Endothelial cell of umbilical vein (primary cell): Measurements from ENCODE around the gene DNAJB1. TPM values are rescaled to one million over a fixed set of nuclear protein-coding genes. Genes with fewer than 3 reads are reported as not detected.

Experiments
- BruUV-seq: library from RNA; stranded (reverse); fragments of 400-500 nt; replicated peaks from 2 replicates; lab custom pipeline; 2021; lab: Mats Ljungman, UMichigan
- CTCF ChIA-PET: fragments of 300-600, 350-600 bp; sonication (Branson Sonifier 250); formaldehyde crosslinking; loops from one replicate; lab custom pipeline; 2021; ENCODE audit warnings: antibody characterized with exemption, inconsistent platforms; lab: Charles Lee
- POLR2A ChIA-PET: fragments of 300-600, 350-600 bp; sonication (Branson Sonifier 250); formaldehyde crosslinking; loops from one replicate; lab custom pipeline; 2021; ENCODE audit warnings: antibody characterized with exemption, inconsistent platforms; lab: Charles Lee
- DNase-seq: peaks from one replicate; pipeline ENCODE4 v3.0.0-alpha.2; 2011; ENCODE audit warnings: low read depth, low spot score
- FAIRE-seq: peaks from 2 replicates; lab custom pipeline; 2011; peaks lifted over from hg19 to GRCh38; lab: Jason Lieb, UNC
- H2AFZ ChIP-seq: 2 replicates; pipeline ENCODE4 v1.6.0; 2012; ENCODE audit warnings: low read depth, low read length, control low read depth, inconsistent platforms
- H3K27ac ChIP-seq: 2 replicates; pipeline ENCODE4 v1.5.1; 2011; ENCODE audit warnings: low read depth, mild to moderate bottlenecking, control low read depth, low read length, moderate library complexity; ENCODE audit not compliant: insufficient read depth
- H3K27me3 ChIP-seq, 2 experiments: 2 replicates each; pipeline versions ENCODE4 v1.6.0 to v1.6.1; 2011; ENCODE audit warnings: low read length in 2 of 2, mixed read lengths in 1 of 2; ENCODE audit not compliant: control insufficient read depth in 2 of 2, insufficient read depth in 2 of 2
- H3K36me3 ChIP-seq, 2 experiments: 2 replicates in 1 of 2; 3 replicates in 1 of 2; pipeline ENCODE4 v1.5.1; 2011; ENCODE audit warnings: low read length in 2 of 2, mild to moderate bottlenecking in 1 of 2, moderate library complexity in 1 of 2; ENCODE audit not compliant: control insufficient read depth in 2 of 2, insufficient read depth in 2 of 2; ENCODE audit errors: extremely low read depth in 1 of 2
- H3K4me1 ChIP-seq: 3 replicates; pipeline ENCODE4 v1.5.1; 2011; ENCODE audit warnings: mild to moderate bottlenecking, low read length; ENCODE audit not compliant: control insufficient read depth, insufficient read depth; ENCODE audit errors: extremely low read depth
- H3K4me2 ChIP-seq: 2 replicates; pipeline ENCODE4 v1.6.1; 2011; ENCODE audit warnings: low read length, control low read depth, mixed read lengths; ENCODE audit not compliant: insufficient read depth
- H3K4me3 ChIP-seq, 3 experiments: fragments of 200-600 bp in 1 of 3; sonication (generic), shearing (Covaris generic) in 1 of 3; replicated peaks in 1 of 3; 2 replicates each; pipeline ENCODE4 v1.5.1; 2011 to 2016; ENCODE audit warnings: control low read depth in 3 of 3, low read length in 3 of 3, mild to moderate bottlenecking in 2 of 3, inconsistent platforms in 1 of 3, low read depth in 1 of 3, moderate library complexity in 1 of 3; ENCODE audit not compliant: insufficient read depth in 1 of 3
- H3K79me2 ChIP-seq: 2 replicates; pipeline ENCODE4 v1.6.0; 2012; ENCODE audit warnings: low read length, inconsistent platforms; ENCODE audit not compliant: control insufficient read depth, insufficient read depth
- H3K9ac ChIP-seq: replicated peaks from 2 replicates; pipeline ENCODE3; 2011; ENCODE audit warnings: low read length, control low read depth; ENCODE audit not compliant: insufficient read depth; ENCODE audit errors: extremely low read depth
- H3K9me1 ChIP-seq: replicated peaks from 3 replicates; pipeline ENCODE4 v1.6.0; 2011; ENCODE audit warnings: mild to moderate bottlenecking, low read length; ENCODE audit not compliant: control insufficient read depth, insufficient read depth; ENCODE audit errors: extremely low read depth
- H3K9me3 ChIP-seq: replicated peaks from 2 replicates; pipeline ENCODE4 v1.5.1; 2012; ENCODE audit warnings: low read length, inconsistent platforms; ENCODE audit not compliant: control insufficient read depth, insufficient read depth
- H4K20me1 ChIP-seq: replicated peaks from 2 replicates; pipeline ENCODE3; 2011; ENCODE audit warnings: mild to moderate bottlenecking, low read length; ENCODE audit not compliant: control insufficient read depth, insufficient read depth; ENCODE audit errors: extremely low read depth
- CTCF ChIP-seq, 2 donors: IDR thresholded peaks; 1 replicate in 1 of 2; 2 replicates in 1 of 2; pipeline ENCODE4 v1.5.1; 2011; ENCODE audit warnings: low read length in 2 of 2, mild to moderate bottlenecking in 2 of 2, moderate library complexity in 2 of 2, control low read depth in 1 of 2, inconsistent platforms in 1 of 2, low read depth in 1 of 2; ENCODE audit not compliant: insufficient read depth in 1 of 2; ENCODE audit errors: extremely low read depth in 1 of 2
- EZH2 ChIP-seq: IDR thresholded peaks from 2 replicates; pipeline ENCODE4 v1.6.1; 2012; ENCODE audit warnings: borderline replicate concordance, low read depth, mild to moderate bottlenecking, moderate library complexity, low read length, inconsistent platforms; ENCODE audit not compliant: severe bottlenecking
- FOS ChIP-seq: IDR thresholded peaks from 2 replicates; pipeline ENCODE4 v1.6.1; 2011; ENCODE audit warnings: mild to moderate bottlenecking, low read length, moderate library complexity, borderline replicate concordance; ENCODE audit not compliant: insufficient read depth
- GATA2 ChIP-seq: IDR thresholded peaks from 2 replicates; pipeline ENCODE4 v1.7.0; 2011; ENCODE audit warnings: low read depth, mild to moderate bottlenecking, moderate library complexity, mixed read lengths, low read length; ENCODE audit not compliant: insufficient read length, insufficient read depth
- JUN ChIP-seq: IDR thresholded peaks from 2 replicates; pipeline ENCODE4 v1.6.1; 2011; ENCODE audit warnings: borderline replicate concordance, low read depth; ENCODE audit not compliant: insufficient read length, insufficient read depth
- MAX ChIP-seq: IDR thresholded peaks from 2 replicates; pipeline ENCODE4 v1.6.1; 2011; ENCODE audit not compliant: insufficient read depth, insufficient read length
- MYC ChIP-seq: IDR thresholded peaks from one replicate; pipeline ENCODE4 v1.6.1; 2011; ENCODE audit warnings: mild to moderate bottlenecking, low read depth, low read length
- POLR2AphosphoS5 ChIP-seq: IDR thresholded peaks from 2 replicates; pipeline ENCODE4 v1.6.1; 2012; ENCODE audit warnings: low read depth, mild to moderate bottlenecking, control low read depth, low read length, moderate library complexity; ENCODE audit not compliant: insufficient read depth
- dilution Hi-C: fragments of 300-500 bp; cut with MboI; formaldehyde crosslinking; loops from one replicate; pipeline ENCODE4 v1.15.0; 2019; ENCODE audit warnings: low sequenced_read_pairs; ENCODE audit not compliant: extremely low pct_ligation_motif_present
- intact Hi-C: fragments of 100-400 bp; cut with micrococcal nuclease; formaldehyde crosslinking; loops from one replicate; pipeline ENCODE4 v1.10.0; 2022
- polyA plus RNA-seq, 4 experiments: library from polyadenylated mRNA; depleted of rRNA in 3 of 4; stranded (reverse) in 3 of 4; unstranded in 1 of 4; fragments of >200 nt; gene quantifications; 2 replicates each; pipeline versions ENCODE4 v1.2.1 to v1.2.3, GENCODE V29; 2011 to 2012; ENCODE audit warnings: missing spikeins in 1 of 4
- total RNA-seq: library from RNA; stranded (reverse); gene quantifications from 2 replicates; pipeline ENCODE4 v1.2.3, GENCODE V29; 2021

The DNAJB1 gene
- total and polyA plus RNA-seq, 2 donors (not counting 3 experiments of a cell fraction or from before 2014, with no cell fraction given): 58.6 to 59.8 TPM

- H3K4me3 ChIP-seq: no peak within 1 kb of the TSS
- dilution Hi-C loops (no loop called here), intact Hi-C loops (loop anchor here (5.0 kb wide), 1 partner anchor 338 kb away; the partner anchor contains the start of gene ASF1B)
- H3K4me2 ChIP-seq: no peak within 1 kb of the TSS
- H3K79me2 ChIP-seq: no peaks in the 10 kb centered on the region
- H4K20me1 ChIP-seq: no peaks in the 10 kb centered on the region
- DNase-seq: no peak
- H3K9ac ChIP-seq: no peak within 1 kb of the TSS
- ChIA-PET POLR2A (no interaction called here), CTCF (interaction anchor here (0.6 to 1.0 kb wide), 7 partner anchors 9 to 210 kb away, joined by 3 to 9 read pairs (median 4); partner anchors contain the start of genes DNAJB1 and GIPC1)
- no peaks in the 10 kb centered on the region for H3K27me3 ChIP-seq
- BruUV-seq: no TSS peak
- H2AFZ ChIP-seq: no peak within 1 kb of the TSS
- H3K9me3 ChIP-seq: no peaks in the 10 kb centered on the region
- peak; percentile 80 for FAIRE-seq
- H3K36me3 ChIP-seq: peaks cover 3 to 15% of the 10 kb centered on the region in 2 experiments
- peaks cover 24% of the 10 kb centered on the region for H3K4me1 ChIP-seq
- no peak within 1 kb of the TSS for H3K27ac ChIP-seq
- peak; percentile 33 to 55 for TF ChIP-seq CTCF (IDR thresholded peaks at IDR 0.05; ENCODE audit: extremely low read depth in 1 of 2, insufficient read depth in 1 of 2, low read depth in 1 of 2, low read length in 2 of 2)
- no peak for TF ChIP-seq GATA2
- no peak for TF ChIP-seq POLR2AphosphoS5
- no peak for TF ChIP-seq MAX
- no peak for TF ChIP-seq MYC
- TF ChIP-seq JUN: no peak
- TF ChIP-seq FOS: no peak
- no peak for TF ChIP-seq EZH2
- H3K9me1 ChIP-seq: no peaks in the 10 kb centered on the region
Observed at GRCh38 chr19:14475251-14476073, 42.7 kb downstream of the DNAJB1 start, which contains the start of gene PTGER1. Gene PTGER1 (minus strand): TSS chr19:14475354. CDS start chr19:14474320, 1,034 bp downstream.
